ENCODE results near the gene KCNJ16. TPM values are rescaled to one million over a fixed set of nuclear protein-coding genes. Genes with fewer than 3 reads are reported as not detected.

The KCNJ16 gene
- total and polyA plus RNA-seq, 2 of the 13 experiments (the other 11 are each of a cell fraction or from before 2014, with no cell fraction given), result not detected

- Histone ChIP-seq H2AFZ (ENCODE audit: low read length) (no peak overlapping the region), H4K20me1 (ENCODE audit: insufficient read depth, low read length) (no peaks in the 10 kb centered on the region), H3K4me2 (ENCODE audit: low read depth, low read length) (no peak overlapping the region), H3K27me3 (ENCODE audit: control insufficient read depth in 1 of 2, insufficient read depth in 2 of 2, low read length in 2 of 2) (no peaks in the 10 kb centered on the region), H3K27ac (ENCODE audit: extremely low read length, insufficient read depth, low read length) (no peak overlapping the region), H3K79me2 (ENCODE audit: insufficient read depth, low read length) (no peaks in the 10 kb centered on the region), H3K9ac (ENCODE audit: insufficient read depth, low read depth, low read length) (no peak overlapping the region), H3K9me3 (ENCODE audit: low read length) (peaks cover 55% of the 10 kb centered on the region; the same call in 1 of the 2 replicates), H3K4me1 (ENCODE audit: insufficient read depth, low read length) (no peaks in the 10 kb centered on the region), H3K4me3 (replicated peaks in 1 of 3; ENCODE audit: insufficient read depth in 1 of 3, low read depth in 2 of 3, low read length in 3 of 3) (no peak overlapping the region), H3K36me3 (replicated peaks in 1 of 2; ENCODE audit: control insufficient read depth in 1 of 2, insufficient read depth in 2 of 2, low read length in 2 of 2) (no peaks in the 10 kb centered on the region)
- no peak for ATAC-seq
- TF ChIP-seq MAZ (IDR thresholded peaks at IDR 0.05; ENCODE audit: borderline replicate concordance, low read depth, low read length), result no peak
- TF ChIP-seq MAZ (CRISPR knock-in tag; IDR thresholded peaks at IDR 0.05; ENCODE audit: low read depth), result no peak
- TF ChIP-seq PAX8 (CRISPR knock-in tag; IDR thresholded peaks at IDR 0.05; ENCODE audit: borderline replicate concordance), result no peak
- no peak for TF ChIP-seq ZNF10 (CRISPR knock-in tag; IDR thresholded peaks at IDR 0.05; ENCODE audit: borderline replicate concordance, low read depth)
- TF ChIP-seq ZNF609 (CRISPR knock-in tag; IDR thresholded peaks at IDR 0.05; ENCODE audit: borderline replicate concordance), result no peak
- no peak for TF ChIP-seq RAD51 (IDR thresholded peaks at IDR 0.05; ENCODE audit: borderline replicate concordance)
- TF ChIP-seq FOXK1 (CRISPR knock-in tag; IDR thresholded peaks at IDR 0.05; ENCODE audit: borderline replicate concordance, low read depth), result no peak
- no peak for TF ChIP-seq NFIC (IDR thresholded peaks at IDR 0.05; ENCODE audit: low read length)
- TF ChIP-seq PHF20 (CRISPR knock-in tag; IDR thresholded peaks at IDR 0.05), result no peak
- TF ChIP-seq ATAD3A (CRISPR knock-in tag; IDR thresholded peaks at IDR 0.05), result no peak
- no peak for TF ChIP-seq ZNF629 (CRISPR knock-in tag; conservative IDR thresholded peaks at IDR 0.05)
- TF ChIP-seq ZNF253 (CRISPR knock-in tag; IDR thresholded peaks at IDR 0.05; ENCODE audit: borderline replicate concordance), result no peak
- TF ChIP-seq GZF1 (CRISPR knock-in tag; IDR thresholded peaks at IDR 0.05), result no peak
- TF ChIP-seq RARA (CRISPR knock-in tag; IDR thresholded peaks at IDR 0.05), result no peak
- no peak for TF ChIP-seq ZNF230 (CRISPR knock-in tag; IDR thresholded peaks at IDR 0.05)
- TF ChIP-seq ZNF260 (CRISPR knock-in tag; IDR thresholded peaks at IDR 0.05; ENCODE audit: borderline replicate concordance, low read depth), result no peak
- TF ChIP-seq TAF15 (IDR thresholded peaks at IDR 0.05; ENCODE audit: low read depth, low read length, poor library complexity, severe bottlenecking), result no peak
- TF ChIP-seq ZNF704 (CRISPR knock-in tag; IDR thresholded peaks at IDR 0.05; ENCODE audit: borderline replicate concordance), result no peak
- TF ChIP-seq NCOA1 (CRISPR knock-in tag; IDR thresholded peaks at IDR 0.05), result no peak
- POLR2A ChIA-PET, result no interaction called here
- CTCF ChIA-PET (ENCODE audit: low intra/inter-chr PET ratio, low total read pairs), result no interaction called here
- DNase-seq (ENCODE audit: low spot score), result no peak
- in situ Hi-C loops (cut with HindIII; ENCODE audit: extremely low pct_ligation_motif_present, low pct_unique_long_range_greater_than_20kb) (no loop called here), intact Hi-C loops (cut with micrococcal nuclease; ENCODE audit: unreplicated experiment) (no loop called here)
- 49% methylated on average over 3 of the region's 3 CpGs for WGBS (ENCODE audit: low lambda C conversion rate)
- no TSS peak for BruUV-seq (replicated peaks)
- no peak for FAIRE-seq
These were observed 34.5 kb downstream of the KCNJ16 start for GRCh38 chr17:70109497-70109896.

Measured in HepG2 (cell line).